Body of pancreas (tissue), 4 donors: ENCODE results near the gene MUC21.

Experiments
- CTCF ChIP-seq, 7 experiments: fragments of 450-650 bp in 4 of 7; fragments of 200-600 bp in 3 of 7; sonication (generic) in 3 of 7; IDR thresholded peaks; one replicate each; pipeline ENCODE4 v1.5.1; 2016 to 2019; ENCODE audit warnings: antibody characterized with exemption in 7 of 7
- POLR2A ChIP-seq, 3 donors: fragments of 450-650 bp; IDR thresholded peaks; one replicate each; pipeline ENCODE4 v1.6.1; 2016; ENCODE audit warnings: antibody characterized with exemption in 3 of 3, mild to moderate bottlenecking in 2 of 3

GRCh38 chr6:30970946-30971345 lies 12.6 kb upstream of the MUC21 start:
- TF ChIP-seq CTCF (IDR thresholded peaks at IDR 0.05) (no peak), POLR2A (IDR thresholded peaks at IDR 0.05) (no peak)
